Erythroblast (primary cell): ENCODE measurements around the gene FYN.

Experiments used
- GATA1 ChIP-seq: IDR thresholded peaks from 2 replicates; pipeline ENCODE4 v1.6.1; 2011; ENCODE audit warnings: low read depth, mild to moderate bottlenecking, control low read depth, low read length, moderate library complexity
- POLR2A ChIP-seq: IDR thresholded peaks from 2 replicates; pipeline ENCODE4 v1.6.1; 2011; ENCODE audit warnings: mild to moderate bottlenecking, low read length

DNA sequence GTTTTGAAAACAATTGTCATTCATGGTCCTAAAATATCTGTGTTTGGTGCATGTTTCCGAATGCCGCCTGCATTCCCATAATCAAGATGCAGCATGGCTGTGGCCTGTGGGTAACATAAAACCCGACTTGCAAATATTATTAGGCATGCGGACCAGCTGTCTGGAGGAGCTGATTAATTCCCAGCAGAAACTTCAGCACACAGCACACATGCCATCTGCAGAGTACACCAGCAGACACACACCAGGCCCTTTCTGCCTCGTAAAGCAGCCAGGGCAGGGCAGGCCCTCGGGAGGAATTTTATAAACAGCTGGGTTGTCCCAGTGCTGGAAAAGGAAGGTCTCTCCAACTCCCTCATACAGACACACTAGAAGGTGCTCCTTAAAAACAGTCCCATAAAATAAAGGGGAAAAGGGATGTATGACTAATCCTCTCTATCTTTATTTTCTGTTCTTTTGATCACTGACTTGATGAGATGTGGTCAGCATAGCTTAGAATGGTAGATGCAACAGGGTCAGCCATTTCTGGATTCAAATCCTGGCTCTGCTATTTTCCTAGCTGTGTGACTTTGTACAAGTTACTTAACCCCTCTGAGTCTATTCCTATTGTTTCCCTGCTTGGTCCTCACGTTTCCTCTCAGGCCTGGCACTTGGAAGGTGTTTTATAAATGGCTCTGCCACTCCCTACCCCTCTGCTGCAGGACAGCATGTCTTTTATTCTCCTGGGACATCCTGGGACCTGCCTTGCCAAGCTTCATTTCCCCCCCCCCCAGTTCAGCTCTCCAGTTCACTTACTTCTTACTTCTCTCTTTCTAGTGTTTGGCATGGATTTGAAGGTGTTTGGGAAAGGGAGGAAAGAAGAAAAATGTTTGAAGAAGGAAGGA lies 181.7 kb downstream of the FYN start:
- TF ChIP-seq POLR2A (no peak), GATA1 (no peak)
